ENCODE results near the gene UGT1A5. TPM values are rescaled to one million over a fixed set of nuclear protein-coding genes. Genes with fewer than 3 reads are reported as not detected.

UGT1A5 gene
- total RNA-seq, 8 experiments from 2014 or later: 0.09 to 1.4 (median 0.47) TPM; not detected in 5

GRCh38 chr2:233821709-233822100 is 109.0 kb downstream of the UGT1A5 start:
- 60 to 89% (median 82%) methylated on average over 1 to 7 of the region's 8 CpGs; no CpG with 5 or more reads in 7 of the 10 experiments for WGBS, 10 experiments
- in situ Hi-C loops (cut with MboI; ENCODE audit: low pct_unique_long_range_greater_than_20kb in 2 of 9, low sequenced_read_pairs in 9 of 9, unreplicated experiment in 9 of 9): no loop called here
- H3K27ac ChIP-seq: no peak overlapping the region
- no peak for ATAC-seq (replicated peaks in 6 of 8)
- no peak overlapping the region for H3K4me3 ChIP-seq
- peaks cover 0 to 2% of the 10 kb centered on the region in 2 donors for H3K4me1 ChIP-seq (replicated peaks in 1 of 2)

- Histone ChIP-seq H3K4me3 (no peak overlapping the region), H3K4me1 (replicated peaks in 1 of 2) (no peaks in the 10 kb centered on the region), H3K27ac (no peak overlapping the region)
- no peak for ATAC-seq (replicated peaks in 6 of 8)
- 63 to 100% (median 92%) methylated on average over 1 to 3 of the region's 21 CpGs; no CpG with 5 or more reads in 5 of the 10 experiments for WGBS, 10 experiments
- in situ Hi-C loops (cut with MboI; ENCODE audit: low pct_unique_long_range_greater_than_20kb in 2 of 9, low sequenced_read_pairs in 9 of 9, unreplicated experiment in 9 of 9): no loop called here
Measured at GRCh38 chr2:233822101-233822771, 109.5 kb downstream of the UGT1A5 start.

Other genes starting within 250 kb of the UGT1A5 start
- gene USP40, start 146.1 kb upstream of the UGT1A5 start, total RNA-seq: 10 to 100 TPM; 13.4 to 79.9 (median 27.8) TPM
- gene UGT1A8, start 95.3 kb upstream of the UGT1A5 start, total RNA-seq: 1 to 10 TPM in 1 of 8 experiments, under 1 TPM in 2, not detected in 5; 0.09 to 1.4 (median 0.27) TPM
- 10 to 100 TPM in 1 of 8 experiments, under 1 TPM in 4, not detected in 3; 0.14 to 11.1 (median 0.40) TPM for gene UGT1A10, start 76.5 kb upstream of the UGT1A5 start, total RNA-seq
- 1 to 10 TPM in 1 of 8 experiments, under 1 TPM in 3, not detected in 4; 0.19 to 2.3 (median 0.45) TPM for gene UGT1A9, start 41.0 kb upstream of the UGT1A5 start, total RNA-seq
- gene UGT1A7, start 31.0 kb upstream of the UGT1A5 start, total RNA-seq: 10 to 100 TPM in 1 of 8 experiments, 1 to 10 TPM in 2, under 1 TPM in 3, not detected in 2; 0.09 to 41.0 (median 0.82) TPM
- 1 to 10 TPM in 4 of 8 experiments, under 1 TPM in 1, not detected in 3; 0.21 to 6.9 (median 1.2) TPM for gene UGT1A6, start 20.0 kb upstream of the UGT1A5 start, total RNA-seq
- gene UGT1A4, start 5.8 kb downstream of the UGT1A5 start, total RNA-seq: 1 to 10 TPM in 1 of 8 experiments, under 1 TPM in 3, not detected in 4; 0.08 to 2.3 (median 0.24) TPM
- gene UGT1A3, start 16.1 kb downstream of the UGT1A5 start, total RNA-seq: under 1 TPM in 3 of 8 experiments, not detected in 5; 0.24 to 0.76 (median 0.31) TPM
- gene UGT1A1, start 47.4 kb downstream of the UGT1A5 start, total RNA-seq: 1 to 10 TPM in 1 of 8 experiments, under 1 TPM in 4, not detected in 3; 0.09 to 1.6 (median 0.19) TPM
- gene MROH2A, start 65.4 kb downstream of the UGT1A5 start, total RNA-seq: under 1 TPM in 3 of 8 experiments, not detected in 5; 0.29 to 0.66 (median 0.31) TPM
- 10 to 100 TPM in 3 of 8 experiments, 1 to 10 TPM in 3, under 1 TPM in 2; 0.71 to 27.9 (median 2.4) TPM for gene HJURP, start 141.6 kb downstream of the UGT1A5 start, total RNA-seq
- gene TRPM8, start 204.5 kb downstream of the UGT1A5 start, total RNA-seq: 1 to 10 TPM in 4 of 8 experiments, under 1 TPM in 3, not detected in 1; 0.16 to 4.1 (median 1.7) TPM

Data from motor neuron (in vitro differentiated cells).